Liver (tissue), 9 donors: ENCODE results near the gene ASCL2. TPM values are rescaled to one million over a fixed set of nuclear protein-coding genes. Genes with fewer than 3 reads are reported as not detected.

ENCODE experiments used
- DNase-seq: peaks from one replicate; pipeline ENCODE4 v3.0.0-alpha.2; 2017; ENCODE audit warnings: low spot score
- H3K27ac ChIP-seq, 2 donors: one replicate each; pipeline ENCODE4 v1.7.0; 2013; ENCODE audit warnings: inconsistent platforms in 2 of 2, low read length in 2 of 2, control low read depth in 1 of 2, low read depth in 1 of 2, mild to moderate bottlenecking in 1 of 2
- H3K27me3 ChIP-seq, 4 donors: one replicate each; pipeline versions ENCODE4 v1.6.1 to v1.7.0; 2013; ENCODE audit warnings: low read length in 3 of 4, inconsistent platforms in 1 of 4, mild to moderate bottlenecking in 1 of 4, moderate library complexity in 1 of 4; ENCODE audit not compliant: control insufficient read depth in 4 of 4, insufficient read depth in 4 of 4
- H3K36me3 ChIP-seq, 4 donors: one replicate each; pipeline versions ENCODE4 v1.6.1 to v1.7.0; 2013; ENCODE audit warnings: low read length in 3 of 4, mild to moderate bottlenecking in 3 of 4, low read depth in 1 of 4, moderate library complexity in 1 of 4; ENCODE audit not compliant: control insufficient read depth in 4 of 4, insufficient read depth in 3 of 4
- H3K4me1 ChIP-seq, 4 donors: one replicate each; pipeline versions ENCODE4 v1.6.1 to v1.7.0; 2013; ENCODE audit warnings: low read length in 3 of 4, mild to moderate bottlenecking in 3 of 4, moderate library complexity in 1 of 4; ENCODE audit not compliant: control insufficient read depth in 4 of 4, insufficient read depth in 4 of 4
- H3K4me3 ChIP-seq, 3 donors: one replicate each; pipeline versions ENCODE4 v1.6.1 to v1.7.0; 2013; ENCODE audit warnings: low read length in 3 of 3, control low read depth in 1 of 3, low read depth in 1 of 3, mild to moderate bottlenecking in 1 of 3
- H3K9ac ChIP-seq, 2 donors: one replicate each; pipeline ENCODE4 v1.7.0; 2013; ENCODE audit warnings: low read length in 2 of 2, mild to moderate bottlenecking in 2 of 2, moderate library complexity in 2 of 2, control low read depth in 1 of 2, low read depth in 1 of 2
- H3K9me3 ChIP-seq, 4 donors: one replicate each; pipeline versions ENCODE4 v1.6.1 to v1.7.0; 2013; ENCODE audit warnings: low read length in 3 of 4; ENCODE audit not compliant: control insufficient read depth in 4 of 4
- ATF3 ChIP-seq: IDR thresholded peaks from 2 replicates; pipeline ENCODE4 v1.6.1; 2016; ENCODE audit warnings: antibody characterized with exemption
- CTCF ChIP-seq: fragments of 150-350 bp; IDR thresholded peaks from 2 replicates; pipeline ENCODE4 v1.5.1; 2017; ENCODE audit warnings: improper control_type of control experiment, low read depth, low read length; ENCODE audit not compliant: missing input control
- EGR1 ChIP-seq, 2 donors: IDR thresholded peaks; 2 replicates each; pipeline ENCODE4 v1.6.1; 2016 to 2018; ENCODE audit warnings: antibody characterized with exemption in 2 of 2, low read depth in 2 of 2
- FOXA1 ChIP-seq: IDR thresholded peaks from 2 replicates; pipeline ENCODE4 v1.6.1; 2016; ENCODE audit warnings: antibody characterized with exemption
- FOXA2 ChIP-seq: IDR thresholded peaks from 2 replicates; pipeline ENCODE4 v1.6.1; 2016; ENCODE audit warnings: antibody characterized with exemption
- GABPA ChIP-seq, 2 donors: IDR thresholded peaks in 1 of 2; conservative IDR thresholded peaks in 1 of 2; 2 replicates each; pipeline ENCODE4 v1.6.1; 2016; ENCODE audit warnings: antibody characterized with exemption in 2 of 2, mild to moderate bottlenecking in 1 of 2, moderate library complexity in 1 of 2
- HNF4A ChIP-seq, 2 donors: conservative IDR thresholded peaks; 2 replicates each; pipeline ENCODE4 v1.6.1; 2016; ENCODE audit warnings: antibody characterized with exemption in 2 of 2, mild to moderate bottlenecking in 2 of 2
- HNF4G ChIP-seq: IDR thresholded peaks from 2 replicates; pipeline ENCODE4 v1.6.1; 2016; ENCODE audit warnings: antibody characterized with exemption
- JUND ChIP-seq, 2 donors: IDR thresholded peaks; 2 replicates each; pipeline ENCODE4 v1.6.1; 2016; ENCODE audit warnings: antibody characterized with exemption in 2 of 2
- MAX ChIP-seq: IDR thresholded peaks from 2 replicates; pipeline ENCODE4 v1.6.1; 2016; ENCODE audit warnings: antibody characterized with exemption
- NR2F2 ChIP-seq: IDR thresholded peaks from 2 replicates; pipeline ENCODE4 v1.6.1; 2016; ENCODE audit warnings: antibody characterized with exemption
- RAD21 ChIP-seq, 2 donors: IDR thresholded peaks; 2 replicates each; pipeline ENCODE4 v1.6.1; 2016; ENCODE audit warnings: antibody characterized with exemption in 2 of 2, mild to moderate bottlenecking in 2 of 2
- REST ChIP-seq: IDR thresholded peaks from 2 replicates; pipeline ENCODE4 v1.6.1; 2016; ENCODE audit warnings: antibody characterized with exemption, mild to moderate bottlenecking
- RXRA ChIP-seq, 2 donors: IDR thresholded peaks; 2 replicates each; pipeline ENCODE4 v1.6.1; 2017 to 2018; ENCODE audit warnings: antibody characterized with exemption in 2 of 2, mild to moderate bottlenecking in 1 of 2
- SP1 ChIP-seq: IDR thresholded peaks from 2 replicates; pipeline ENCODE4 v1.6.1; 2018; ENCODE audit warnings: antibody characterized with exemption, mild to moderate bottlenecking
- TAF1 ChIP-seq: conservative IDR thresholded peaks from 2 replicates; pipeline ENCODE4 v1.6.1; 2016; ENCODE audit warnings: antibody characterized with exemption, mild to moderate bottlenecking
- YY1 ChIP-seq: IDR thresholded peaks from 2 replicates; pipeline ENCODE4 v1.6.1; 2016; ENCODE audit warnings: antibody characterized with exemption, mild to moderate bottlenecking
- ZBTB33 ChIP-seq: IDR thresholded peaks from 2 replicates; pipeline ENCODE4 v1.6.1; 2016; ENCODE audit warnings: antibody characterized with exemption
- WGBS: extraction: QIAGEN DNeasy Blood & Tissue Kit; methylation state at CpG from one replicate; pipeline ENCODE4 v1.1.7; 2013; 5-methylcytosine and 5-hydroxymethylcytosine counted together
- polyA plus RNA-seq, 2 donors: library from polyadenylated mRNA; stranded (reverse) in 1 of 2; unstranded in 1 of 2; fragments of 200-250 nt in 1 of 2; fragments of >200 nt in 1 of 2; fragmentation: Nextera tagmentation in 1 of 2; extraction: Ambion mirVana in 1 of 2; gene quantifications; one replicate each; pipeline versions ENCODE4 v1.2.1 to v1.2.3, GENCODE V29; 2013 to 2015
- total RNA-seq, 2 donors: library from RNA; depleted of rRNA; stranded (reverse); fragments of >200 nt; gene quantifications; one replicate each; pipeline ENCODE4 v1.2.3, GENCODE V29; 2014
- donor health status: healthy.
- donor health status: healthy.
- donor health status: healthy.
- donor health status: healthy.
- donor health status: healthy.

The ASCL2 gene
- total and polyA plus RNA-seq, 4 donors: 0.17 to 0.47 (median 0.32) TPM

- Histone ChIP-seq H3K9me3 (no peaks in the 10 kb centered on the region), H3K36me3 (no peaks in the 10 kb centered on the region), H3K4me1 (peaks cover 0 to 6% (median 2%) of the 10 kb centered on the region in 4 donors), H3K27me3 (no peaks in the 10 kb centered on the region), H3K4me3 (no peak overlapping the region), H3K27ac (no peak overlapping the region), H3K9ac (no peak overlapping the region)
- DNase-seq: no peak
- no peak for TF ChIP-seq ATF3
- TF ChIP-seq YY1: no peak
- TF ChIP-seq TAF1: no peak
- no peak for TF ChIP-seq ZBTB33
- no peak for TF ChIP-seq FOXA1
- no peak for TF ChIP-seq SP1
- no peak for TF ChIP-seq MAX
- TF ChIP-seq EGR1 (IDR thresholded peaks at IDR 0.05; ENCODE audit: low read depth in 2 of 2): no peak
- no peak for TF ChIP-seq RXRA (IDR thresholded peaks at IDR 0.05)
- no peak for TF ChIP-seq JUND (IDR thresholded peaks at IDR 0.05)
- TF ChIP-seq NR2F2: no peak
- TF ChIP-seq FOXA2: no peak
- TF ChIP-seq REST: no peak
- no peak for TF ChIP-seq CTCF
- TF ChIP-seq RAD21 (IDR thresholded peaks at IDR 0.05): no peak
- TF ChIP-seq HNF4G: no peak
- TF ChIP-seq GABPA (IDR thresholded peaks at IDR 0.05 in 1 of 2, conservative IDR thresholded peaks at IDR 0.05 in 1 of 2): no peak
- TF ChIP-seq HNF4A (conservative IDR thresholded peaks at IDR 0.05): no peak
- 94% methylated on average over 13 of the region's 13 CpGs for WGBS
These were observed 6.5 kb downstream of the ASCL2 start for GRCh38 chr11:2263724-2264360.
